HG03432 (cell line): Measurements from ENCODE around the gene MEGF9.
A peak's percentile ranks its signal among the peaks of the same experiment; 100 is the strongest.
"Not testable (repeated sequence)": the region's sequence is repeated elsewhere in the genome, so short reads cannot be mapped to it uniquely, and the experiment has no call there.

Source experiments
- ATAC-seq: cut with Tn5 transposase; IDR thresholded peaks from one replicate; pipeline ENCODE4 v1.9.1; 2021; ENCODE audit warnings: mild to moderate bottlenecking, moderate library complexity; ENCODE audit not compliant: unreplicated experiment

Gene MEGF9

DNA sequence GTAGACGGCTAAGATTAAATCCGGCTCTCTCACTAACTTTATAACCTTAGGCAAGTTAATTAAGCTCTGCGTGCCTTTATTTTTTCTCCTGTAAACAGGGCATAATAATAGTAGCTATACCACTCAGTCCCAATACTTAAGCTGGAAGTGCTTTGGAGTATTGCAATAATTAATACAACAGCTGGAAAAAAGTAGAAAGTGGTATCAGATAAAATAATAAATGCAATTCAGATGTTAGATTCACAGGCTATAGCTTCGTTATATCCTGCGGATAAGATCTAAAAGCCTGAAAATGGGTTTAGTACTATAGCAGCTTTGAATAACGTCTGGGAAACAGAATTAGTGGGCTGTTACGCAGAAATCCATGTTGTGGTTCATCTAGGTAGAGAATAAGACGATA lies 51.8 kb downstream of the MEGF9 start:
- ATAC-seq, result no peak

DNA sequence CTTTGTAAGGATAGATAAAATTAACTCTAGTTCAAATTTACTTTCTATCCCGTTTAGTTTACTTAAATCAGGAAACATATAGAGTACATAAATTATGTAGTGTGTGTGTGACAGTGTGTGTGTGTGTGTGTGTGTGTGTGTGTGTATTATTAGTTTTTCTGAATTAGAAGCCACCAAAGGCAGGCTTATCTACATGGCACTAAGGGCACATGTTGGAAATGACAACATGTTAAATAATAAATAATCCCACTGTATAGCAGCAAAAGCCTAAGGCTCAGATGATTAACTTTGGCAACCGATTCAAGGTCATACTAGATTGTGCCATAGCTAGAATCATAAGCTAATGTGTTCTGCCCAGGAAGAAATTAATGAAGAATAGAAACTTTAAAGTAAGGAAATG lies 54.6 kb downstream of the MEGF9 start:
- no peak for ATAC-seq

GRCh38 chr9:120659209-120659608 lies 55.1 kb downstream of the MEGF9 start:
- ATAC-seq, result no peak

GRCh38 chr9:120655005-120655622 lies 59.2 kb downstream of the MEGF9 start:
- ATAC-seq, result peak; percentile 88

GRCh38 chr9:120654272-120654671 lies 60.0 kb downstream of the MEGF9 start:
- no peak for ATAC-seq

DNA sequence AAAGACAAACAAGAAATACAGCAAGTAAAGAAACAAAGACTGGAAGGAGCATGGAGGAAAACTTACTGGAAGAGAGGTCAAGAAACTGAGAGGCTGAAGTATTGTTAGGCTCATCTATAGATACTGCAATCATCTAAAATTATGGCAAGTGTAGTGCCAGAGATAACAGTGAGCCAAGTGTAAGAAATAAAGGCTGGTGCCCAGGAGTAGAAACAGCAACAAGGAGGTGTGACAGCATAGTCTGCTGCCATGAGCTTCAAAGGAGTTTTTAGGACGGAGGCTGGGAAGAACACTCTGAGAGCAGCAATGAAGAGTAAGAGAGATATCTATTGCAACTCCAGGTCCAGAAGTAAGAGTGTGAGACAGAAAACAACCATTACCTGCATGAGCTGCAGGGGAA lies 60.5 kb downstream of the MEGF9 start:
- no peak for ATAC-seq

DNA sequence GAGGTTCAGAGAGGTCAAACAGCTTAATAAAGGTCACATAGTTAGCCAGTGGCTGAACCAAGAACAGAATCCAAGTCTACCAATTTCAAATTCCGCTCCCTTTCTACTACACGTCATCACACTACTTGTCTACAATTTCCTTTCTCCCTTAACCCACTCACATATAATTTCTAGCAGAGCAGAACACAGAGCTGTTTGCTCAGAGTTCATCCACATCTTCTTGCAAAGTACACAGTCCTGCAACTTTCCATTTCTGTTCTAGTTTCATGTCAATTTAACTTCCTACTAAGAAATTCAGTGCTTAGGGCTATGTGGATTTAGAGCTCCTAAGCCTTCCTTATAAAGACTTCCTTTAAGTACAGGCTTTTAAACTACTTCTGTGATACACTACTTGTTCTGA lies 61.3 kb downstream of the MEGF9 start:
- no peak for ATAC-seq

- ATAC-seq, result no peak
Measured at GRCh38 chr9:120650352-120650751, 63.9 kb downstream of the MEGF9 start.

DNA sequence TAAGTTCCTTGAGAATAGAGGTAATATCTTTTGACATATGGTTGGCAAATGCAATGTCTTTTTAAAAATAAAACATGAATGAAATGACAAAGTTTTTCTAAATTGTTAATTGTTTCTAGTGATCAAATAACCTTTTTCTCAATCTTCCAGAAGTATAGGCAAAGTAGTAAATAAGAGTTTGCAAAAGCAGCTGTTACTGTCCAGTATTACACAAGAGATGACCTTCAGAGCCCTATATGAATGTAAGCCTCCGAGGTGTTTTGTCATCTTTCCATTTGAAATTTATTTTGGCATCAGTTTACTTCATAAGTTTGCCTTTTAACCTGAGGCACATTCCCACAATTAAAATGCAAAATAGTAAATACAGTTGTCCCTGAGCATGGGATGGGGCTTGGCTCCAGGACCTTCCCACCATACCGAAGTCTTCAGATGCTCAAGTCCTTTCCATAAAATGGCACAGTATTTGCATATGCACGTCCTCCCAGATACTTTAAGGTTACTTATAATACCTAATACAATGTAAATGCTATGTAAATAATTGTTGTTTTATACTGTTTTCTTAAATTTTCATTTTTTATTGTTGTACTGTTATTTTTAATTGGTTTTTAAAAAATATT lies 65.6 kb downstream of the MEGF9 start:
- ATAC-seq, result no peak

- ATAC-seq, result no peak
Measured at GRCh38 chr9:120646948-120647347, 67.3 kb downstream of the MEGF9 start.

DNA sequence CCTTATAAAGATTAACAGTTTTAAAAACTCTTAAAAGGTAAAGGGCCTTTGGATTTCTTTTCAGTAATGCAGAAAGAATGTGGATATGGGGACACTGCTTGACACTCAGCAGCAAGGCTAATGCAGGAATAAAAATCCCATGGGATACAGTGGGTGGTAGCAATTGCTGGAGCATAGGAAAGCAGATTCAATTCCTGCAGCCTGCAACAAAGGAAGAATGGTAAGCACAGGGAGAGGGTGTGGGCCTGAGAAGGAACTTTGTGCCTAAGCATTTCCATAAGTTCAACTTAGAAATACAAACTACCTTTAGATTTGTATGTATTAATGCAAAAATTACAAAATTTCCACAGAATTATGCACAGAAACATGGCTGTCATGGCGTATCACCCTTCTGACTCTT lies 68.5 kb downstream of the MEGF9 start:
- ATAC-seq, result no peak

DNA sequence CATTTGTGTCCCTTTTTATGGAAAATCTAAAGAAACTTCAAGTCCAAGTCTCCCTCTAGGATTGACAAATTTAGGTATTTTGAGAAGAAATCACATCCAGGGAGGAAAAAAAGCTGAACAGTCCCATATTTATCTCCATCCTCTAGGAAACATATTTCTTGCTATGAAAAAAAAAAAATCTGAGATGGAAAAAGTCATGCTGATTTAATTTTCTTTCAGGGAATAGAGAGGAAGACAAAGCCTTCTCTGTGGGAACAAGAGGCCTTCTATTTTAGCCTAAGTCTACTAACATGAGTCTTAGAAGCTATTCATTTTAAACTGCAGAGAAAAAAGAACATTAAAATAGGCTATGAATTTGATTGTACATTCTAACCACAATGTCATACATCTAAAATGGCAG lies 71.2 kb downstream of the MEGF9 start:
- ATAC-seq, result no peak

DNA sequence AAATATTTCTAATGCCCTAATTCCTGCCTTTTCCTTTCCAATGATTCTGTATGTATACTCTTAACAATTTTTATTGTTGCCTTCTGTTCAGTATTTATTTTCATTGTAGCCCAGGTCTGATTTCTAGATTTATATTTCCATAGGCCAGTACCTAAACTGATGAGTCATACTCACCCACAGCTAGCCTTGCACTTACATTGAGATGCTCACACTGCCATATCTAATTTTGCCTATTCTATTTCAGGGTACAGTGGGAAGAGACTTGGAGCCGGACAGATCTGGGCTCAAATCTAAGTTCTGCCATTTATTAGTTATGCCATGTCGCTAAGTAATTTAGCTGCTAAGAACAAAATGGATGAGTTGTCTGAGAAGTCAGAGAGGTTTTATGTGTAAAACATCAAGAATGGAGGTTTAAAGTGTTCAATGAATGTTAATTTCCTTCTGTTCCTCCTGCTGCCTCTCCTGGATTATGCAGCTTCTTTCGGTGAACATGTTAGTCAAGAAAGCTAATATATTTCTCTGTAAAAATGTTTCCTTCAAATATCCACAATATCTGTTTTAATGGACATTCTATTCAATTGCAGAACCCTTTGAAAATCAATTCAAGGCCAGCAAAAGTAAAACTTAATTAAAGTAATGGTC lies 72.0 kb downstream of the MEGF9 start:
- ATAC-seq, result no peak

- ATAC-seq, result not testable (repeated sequence)
Measured at GRCh38 chr9:120640874-120641273, 73.4 kb downstream of the MEGF9 start.

GRCh38 chr9:120640380-120640779 lies 73.9 kb downstream of the MEGF9 start:
- ATAC-seq, result no peak

DNA sequence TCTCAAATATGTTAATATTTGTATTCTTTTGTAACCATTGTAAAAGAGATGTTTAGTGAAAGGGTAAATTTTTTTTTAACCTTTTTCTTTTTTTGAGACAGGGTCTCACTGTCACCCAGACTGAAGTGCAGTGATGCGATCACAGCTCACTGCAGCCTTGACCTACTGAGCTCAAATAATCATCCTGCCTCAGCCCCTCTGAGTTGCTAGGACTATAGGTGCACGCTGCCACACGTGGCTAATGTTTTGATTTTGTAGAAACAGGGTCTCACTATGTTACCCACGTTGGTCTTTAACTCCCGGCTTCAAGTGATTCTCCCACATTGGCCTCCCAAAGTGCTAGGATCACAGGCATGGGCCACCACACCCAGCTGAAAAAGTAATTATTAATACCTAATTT lies 76.4 kb downstream of the MEGF9 start:
- no peak for ATAC-seq

GRCh38 chr9:120636194-120636957 lies 77.9 kb downstream of the MEGF9 start:
- ATAC-seq, result no peak

DNA sequence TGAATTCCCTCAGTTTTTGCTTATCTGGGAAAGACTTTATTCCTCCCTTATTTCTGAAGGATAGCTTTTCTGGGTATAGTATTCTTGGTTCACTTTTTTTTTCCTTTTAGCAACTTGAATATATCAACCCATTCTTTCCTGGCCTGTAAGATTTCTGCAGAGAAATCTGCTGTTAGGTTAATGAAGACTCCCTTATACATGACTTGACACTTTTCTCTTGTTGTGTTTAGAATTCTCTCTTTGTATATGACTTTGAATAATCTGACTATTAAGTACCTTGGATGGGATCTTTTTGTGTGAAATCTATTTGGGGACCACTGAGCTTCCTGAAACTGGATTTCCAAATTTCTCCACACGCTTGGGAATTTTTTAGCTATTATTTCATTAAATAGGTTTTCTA lies 79.3 kb downstream of the MEGF9 start:
- ATAC-seq, result no peak

DNA sequence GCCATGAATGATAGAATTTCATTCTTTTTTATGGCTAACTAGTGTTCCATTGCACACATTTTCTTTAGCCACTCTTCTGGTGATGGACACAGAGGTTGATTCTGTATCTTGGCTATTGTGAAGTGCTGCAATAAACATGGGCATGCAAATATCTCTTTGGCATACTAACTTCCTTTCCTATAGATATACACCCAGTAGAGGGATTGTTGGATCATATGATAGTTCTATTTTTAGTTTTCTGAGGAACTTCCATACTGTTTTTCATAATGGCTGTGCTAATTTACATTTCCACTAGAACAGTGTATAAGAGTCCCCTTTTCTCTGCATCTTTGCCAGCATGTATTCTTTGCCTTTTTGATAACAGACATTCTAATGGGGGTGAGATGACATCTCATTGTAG lies 83.9 kb downstream of the MEGF9 start:
- no peak for ATAC-seq

DNA sequence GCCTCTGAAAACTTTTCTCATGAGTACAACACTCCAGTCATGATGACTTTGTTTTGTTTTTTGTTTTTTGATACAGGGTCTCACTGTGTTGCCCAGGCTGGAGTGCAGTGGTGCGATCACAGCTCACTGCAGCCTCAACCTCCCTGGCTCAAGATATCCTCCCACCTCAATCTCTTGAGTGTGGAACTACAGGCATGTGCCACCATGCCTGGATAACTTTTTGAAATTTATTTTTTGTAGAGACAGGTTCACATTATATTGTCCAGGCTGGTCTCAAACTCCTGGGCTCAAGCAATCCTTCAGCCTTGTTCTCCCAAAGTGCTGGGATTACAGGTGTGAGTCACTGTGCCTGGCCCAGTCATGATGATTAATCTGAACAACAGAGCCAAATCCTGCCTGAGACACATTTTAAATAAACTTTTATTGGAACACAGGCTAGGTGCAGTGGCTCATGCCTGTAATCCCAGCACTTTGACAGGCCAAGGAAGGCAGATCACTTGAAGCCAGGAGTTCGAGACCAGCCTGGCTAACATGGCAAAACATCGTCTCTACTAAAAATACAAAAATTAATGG lies 85.3 kb downstream of the MEGF9 start:
- not testable (repeated sequence) for ATAC-seq

DNA sequence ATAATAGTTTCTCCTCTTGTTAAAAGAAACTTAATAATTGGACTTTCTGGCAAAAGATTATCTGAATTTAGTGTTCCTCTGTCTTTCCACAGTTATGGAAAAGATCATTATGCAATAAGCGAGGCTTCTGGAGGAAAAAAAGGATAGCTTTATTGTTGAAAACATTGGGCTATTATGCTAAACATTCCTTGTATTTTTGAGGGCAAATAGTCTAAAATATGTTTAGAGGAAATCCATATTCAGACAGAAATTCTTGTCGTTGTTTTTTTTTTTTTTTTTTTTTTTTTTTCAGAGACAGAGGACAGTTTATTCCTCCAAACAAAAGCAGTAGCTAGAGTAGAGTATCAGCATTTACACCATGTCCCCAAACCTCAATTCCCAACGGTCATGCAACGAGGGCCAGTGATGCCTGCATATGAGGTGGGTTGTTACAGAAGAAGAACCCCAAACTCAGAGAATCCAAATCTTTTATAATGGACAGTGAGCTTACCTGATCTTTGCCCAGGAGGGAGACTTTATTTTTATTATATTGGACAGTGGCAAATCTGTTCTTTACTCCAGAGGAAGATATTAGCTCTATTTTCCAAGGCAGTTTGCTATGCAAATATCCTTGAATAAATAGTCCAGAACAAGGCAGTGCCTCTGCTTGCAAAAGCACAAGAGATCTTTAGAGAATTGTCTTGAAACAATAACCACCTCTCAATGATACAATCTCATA lies 85.9 kb downstream of the MEGF9 start:
- ATAC-seq, result no peak
